HG03442 (cell line): ENCODE results near the gene IRX5.

ENCODE experiments used
- ATAC-seq: cut with Tn5 transposase; IDR thresholded peaks from one replicate; pipeline ENCODE4 v1.9.1; 2021; ENCODE audit warnings: mild to moderate bottlenecking, moderate library complexity; ENCODE audit not compliant: unreplicated experiment

IRX5 gene

DNA sequence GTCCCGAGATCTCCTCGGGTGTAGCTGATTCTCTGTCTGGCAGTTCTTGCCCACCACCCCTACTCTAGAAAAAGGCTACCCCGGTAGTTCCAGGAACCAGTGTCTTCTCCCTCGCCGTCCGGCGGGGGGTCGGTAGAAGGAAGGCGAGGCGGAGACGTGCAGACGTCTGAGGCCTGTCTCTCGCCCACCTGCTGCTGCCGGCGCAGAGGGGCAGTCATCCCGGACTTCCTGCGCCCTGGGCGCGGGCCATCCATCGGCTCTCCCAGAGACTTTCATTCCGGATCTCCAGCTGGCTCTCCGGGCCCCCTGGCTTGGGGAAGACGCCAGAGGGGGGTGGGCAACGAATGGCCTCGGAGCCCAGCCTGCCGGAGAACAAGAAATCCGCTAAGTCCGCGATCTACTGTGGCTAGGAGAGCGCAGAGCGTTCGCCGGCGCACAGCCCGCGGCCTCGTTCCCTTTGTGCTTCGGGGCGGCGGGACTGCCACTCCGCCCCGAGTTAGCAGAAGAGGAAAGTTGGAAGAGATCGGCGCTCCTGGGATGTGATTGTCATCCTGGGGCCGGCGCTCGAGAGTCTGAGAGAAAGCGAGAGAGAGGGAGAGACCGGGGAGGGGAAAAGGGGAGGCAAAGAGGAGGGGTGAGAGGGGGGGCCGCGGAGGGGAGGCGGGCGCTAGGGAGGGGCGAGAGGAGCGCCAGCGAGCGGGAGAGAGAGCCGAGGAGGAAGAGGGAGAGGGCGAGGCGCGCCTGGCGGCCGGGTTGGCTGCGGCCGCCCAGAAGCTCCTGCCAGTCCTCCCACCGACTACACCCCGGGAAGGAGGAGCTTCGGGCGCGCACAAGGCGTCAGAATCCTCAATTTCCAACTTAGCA, at the start of gene IRX5:
IRX5 (plus strand) TSS at position 861 of the 864 bp plus-strand sequence. CDS start 334 bp downstream, outside the sequence.
- no peak for ATAC-seq

DNA sequence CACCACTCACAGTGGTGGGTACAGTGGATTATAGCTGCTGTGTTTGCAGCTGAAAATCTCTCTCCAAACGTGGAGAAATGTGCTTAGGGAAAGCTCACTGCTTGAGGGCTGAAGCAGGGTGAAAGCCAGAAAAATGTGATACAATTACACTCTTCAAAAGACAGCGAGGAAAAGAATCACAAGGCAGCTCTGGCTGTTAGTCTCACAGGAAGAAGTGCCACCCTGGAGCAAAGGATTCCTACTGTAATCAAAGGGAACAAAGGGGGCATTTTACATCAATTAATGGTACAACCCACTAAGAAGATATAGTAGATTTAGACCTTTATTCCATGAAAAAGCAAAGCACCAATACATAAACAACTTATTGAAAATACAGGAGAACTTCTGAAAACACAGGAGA, 48.1 kb upstream of the IRX5 start:
- ATAC-seq = no peak

DNA sequence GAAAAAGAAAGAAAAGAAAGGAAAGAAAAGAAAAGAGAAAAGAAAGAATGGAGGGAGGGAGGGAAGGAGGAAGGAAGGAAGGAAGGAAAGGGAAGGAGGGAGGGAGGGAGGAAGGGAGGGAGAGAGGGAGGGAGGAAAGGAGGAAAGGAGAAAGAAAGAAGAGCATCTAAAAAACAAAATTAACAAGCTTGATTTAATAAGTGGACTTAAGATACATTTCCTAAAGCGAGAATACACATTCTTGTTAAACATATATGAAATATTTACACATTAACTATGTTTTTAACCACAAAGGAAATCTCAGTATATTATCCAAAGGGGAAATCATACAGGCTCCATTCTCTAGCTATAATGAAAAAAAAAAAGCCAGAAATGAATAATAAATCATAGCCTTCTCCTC, 47.3 kb upstream of the IRX5 start:
- no peak for ATAC-seq

DNA sequence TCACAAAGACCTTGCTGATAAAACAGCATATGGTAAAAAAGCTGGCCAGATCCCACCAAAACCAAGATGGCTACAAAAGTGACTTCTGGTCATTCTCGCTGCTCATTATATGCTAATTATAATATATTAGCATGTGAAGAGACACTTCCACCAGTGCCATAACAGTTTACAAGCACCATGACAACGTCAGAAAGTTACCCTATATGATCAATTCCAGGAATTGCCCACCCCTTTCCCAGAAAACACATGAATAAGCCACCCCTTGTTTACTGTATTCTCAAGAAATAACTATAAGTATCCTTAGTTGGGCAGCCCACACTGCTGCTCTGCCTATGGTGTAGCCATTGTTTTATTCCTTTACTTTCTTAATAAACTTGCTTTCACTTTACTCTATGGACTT, 44.6 kb upstream of the IRX5 start:
- ATAC-seq = no peak

DNA sequence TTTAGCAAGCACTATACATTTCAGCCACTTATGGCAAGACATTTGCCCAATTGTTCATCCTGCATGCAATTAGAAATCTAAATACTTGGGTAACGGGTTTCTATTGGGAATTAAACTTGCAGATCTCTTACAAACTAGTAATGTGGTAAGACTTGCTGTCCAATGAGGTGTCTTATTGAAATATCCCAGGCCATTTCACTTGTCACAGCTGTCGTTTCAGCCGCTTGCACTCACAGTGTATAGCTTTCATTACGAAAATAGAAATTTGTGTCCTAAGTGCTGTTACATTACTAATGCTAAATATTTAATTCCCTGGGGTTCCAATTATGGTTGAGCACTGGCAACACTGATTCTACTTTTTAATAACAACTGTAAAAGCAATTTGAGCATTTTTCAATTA, 40.3 kb upstream of the IRX5 start:
- no peak for ATAC-seq

DNA sequence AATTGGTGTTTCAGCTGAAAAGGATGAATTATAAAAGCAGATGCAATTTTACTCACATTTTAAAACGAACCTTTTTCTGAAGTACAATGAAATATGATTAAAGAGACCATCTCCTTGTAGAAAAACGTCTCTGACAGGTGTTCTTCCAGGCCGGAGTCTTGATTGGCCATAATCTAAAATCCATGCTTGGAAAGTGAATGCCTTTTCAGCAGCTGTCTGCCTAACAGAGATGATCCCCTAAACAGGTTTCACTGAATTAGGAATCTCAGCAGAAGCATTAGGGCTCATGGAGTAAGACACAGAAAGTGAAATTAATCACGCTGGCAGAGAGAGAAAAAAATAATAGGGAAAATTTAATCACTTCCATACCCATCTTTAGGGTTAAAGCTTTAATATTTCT, 39.3 kb upstream of the IRX5 start:
- ATAC-seq = no peak

DNA sequence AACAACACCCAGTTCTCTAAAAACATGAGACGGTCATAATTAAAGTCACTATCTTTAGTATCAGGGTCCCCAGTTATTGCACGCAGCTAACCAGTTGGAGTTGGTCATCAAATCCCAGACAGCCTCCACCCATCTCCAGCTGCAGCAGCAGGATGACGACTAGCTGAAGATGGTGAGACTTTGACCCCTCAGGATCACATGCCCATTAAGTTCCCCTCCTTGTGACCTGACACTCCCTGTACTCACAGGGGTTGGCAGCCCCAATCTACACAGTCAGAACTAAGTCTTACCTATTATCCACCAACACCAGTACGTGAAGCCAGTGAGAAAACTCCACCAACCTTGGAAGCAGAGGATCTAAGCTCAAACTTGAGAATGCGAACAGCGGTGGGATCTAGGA, 37.7 kb upstream of the IRX5 start:
- ATAC-seq = no peak

DNA sequence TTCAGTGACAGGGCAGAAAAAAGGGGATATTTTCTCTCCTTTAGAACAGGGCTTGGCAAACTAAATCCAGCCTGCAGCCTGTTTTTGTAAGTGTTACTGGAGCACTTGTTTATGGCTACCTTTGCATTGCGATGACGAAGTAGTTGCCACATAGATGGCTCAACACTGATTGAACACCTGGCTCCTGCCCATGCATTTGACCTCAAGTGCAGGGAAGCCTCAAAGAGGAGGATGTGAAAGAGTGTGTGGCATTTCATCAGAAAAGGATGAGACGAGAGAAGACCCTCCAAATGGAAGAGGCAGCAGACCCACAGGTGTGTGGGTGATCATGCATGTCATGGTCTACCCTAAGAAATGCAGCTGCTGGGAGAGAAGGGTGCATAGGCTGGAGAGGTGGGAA, 32.7 kb upstream of the IRX5 start:
- ATAC-seq = no peak

DNA sequence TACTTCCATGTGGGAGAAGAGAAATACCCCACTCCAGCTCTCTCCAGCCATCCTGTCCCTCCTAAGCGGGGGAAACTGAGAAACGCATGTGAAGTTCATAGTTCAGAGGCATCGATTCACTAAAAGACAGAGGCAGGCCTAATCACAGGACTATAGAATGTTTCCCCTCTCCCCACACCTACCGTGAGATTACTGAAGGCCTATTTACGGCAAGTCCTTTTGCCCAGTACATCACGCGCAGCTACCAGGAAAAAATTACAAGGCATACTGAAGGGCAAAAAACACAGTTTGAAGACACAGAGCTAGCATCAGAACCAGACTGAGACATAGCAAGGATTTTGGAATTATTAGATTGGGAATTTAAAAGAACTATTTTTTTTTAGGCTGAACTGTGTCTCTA, 29.1 kb upstream of the IRX5 start:
- no peak for ATAC-seq

DNA sequence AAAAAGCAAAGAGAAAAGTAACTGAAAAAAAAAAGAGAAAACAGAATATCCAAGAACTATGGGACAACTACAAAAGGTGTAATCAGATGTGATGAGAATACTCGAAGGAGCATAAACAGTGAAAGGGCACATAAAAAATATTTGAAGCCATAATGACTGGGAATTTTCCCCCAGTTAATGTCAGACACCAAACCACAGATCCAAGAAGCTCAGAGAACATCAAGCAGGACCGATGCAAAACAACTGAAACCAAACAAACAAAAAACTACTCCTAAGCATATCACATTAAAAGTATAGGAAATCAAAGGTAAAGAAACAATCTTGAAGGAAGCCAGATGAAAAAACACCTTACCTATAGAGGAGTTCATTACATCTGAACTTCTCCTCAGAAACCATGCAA, 27.6 kb upstream of the IRX5 start:
- ATAC-seq = no peak

DNA sequence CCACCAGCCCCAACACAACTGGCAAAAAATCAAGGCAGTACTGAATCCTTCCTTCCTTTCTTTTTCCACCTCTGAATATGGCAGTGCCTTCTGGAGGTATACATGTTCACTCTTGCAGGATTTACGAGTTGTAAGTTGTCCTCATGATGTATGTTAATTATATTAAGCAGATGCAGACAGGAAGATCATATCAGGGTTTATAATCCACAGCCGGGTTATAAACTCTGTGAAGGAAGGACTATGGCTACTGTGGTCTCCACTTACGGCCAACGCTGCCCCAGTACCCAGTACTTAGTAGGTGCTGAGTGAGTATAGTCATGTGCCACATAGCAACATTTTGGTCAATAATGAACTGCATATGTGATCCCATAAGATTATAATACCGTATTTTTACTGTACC, 19.6 kb upstream of the IRX5 start:
- no peak for ATAC-seq

DNA sequence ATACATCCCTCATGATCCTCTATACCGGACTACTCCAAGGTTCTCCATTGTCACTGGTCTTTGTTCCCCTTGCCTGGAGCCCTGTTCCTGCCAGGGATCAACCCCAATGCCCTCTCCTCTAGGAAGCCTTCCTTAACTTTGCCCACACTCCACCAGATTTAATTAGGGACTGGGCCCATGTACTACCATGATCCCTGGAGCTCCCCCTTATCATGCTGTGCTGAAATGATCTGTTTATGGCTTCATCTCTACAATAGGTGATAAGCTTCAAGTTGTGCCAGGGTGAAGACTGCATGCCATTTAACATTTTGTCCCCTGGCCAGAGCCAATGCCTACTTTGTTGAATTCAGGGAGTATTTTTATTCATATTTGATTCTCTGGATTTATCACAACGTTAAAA, 17.9 kb upstream of the IRX5 start:
- ATAC-seq = no peak

DNA sequence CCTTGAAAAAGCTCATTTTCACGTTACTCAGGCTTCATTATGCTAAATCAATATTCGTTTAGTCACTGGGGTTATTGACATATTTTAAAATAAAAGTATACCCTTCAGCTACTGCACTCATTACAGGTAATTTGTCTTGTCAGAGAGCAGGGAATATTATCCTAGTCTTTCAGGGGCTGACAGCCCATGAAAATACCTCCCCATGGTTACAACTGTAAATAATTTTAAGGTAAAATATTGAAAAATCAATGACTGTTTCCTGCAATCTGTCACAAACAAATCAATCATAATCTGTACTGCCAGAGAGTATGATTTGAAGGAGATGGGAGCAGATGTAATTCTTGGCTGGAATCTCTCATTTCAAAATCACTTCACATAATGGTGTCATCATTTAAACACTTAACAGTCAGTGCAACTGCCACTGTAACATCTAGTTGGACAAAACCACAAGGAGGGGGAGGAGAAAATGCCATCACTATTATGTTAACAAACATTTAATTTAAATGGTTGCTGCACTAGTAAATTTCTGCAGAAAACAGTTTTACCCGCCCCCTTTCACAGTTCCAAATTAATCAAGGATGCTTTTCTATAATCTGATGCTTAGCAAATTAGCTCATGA, 9.3 kb upstream of the IRX5 start:
- no peak for ATAC-seq

DNA sequence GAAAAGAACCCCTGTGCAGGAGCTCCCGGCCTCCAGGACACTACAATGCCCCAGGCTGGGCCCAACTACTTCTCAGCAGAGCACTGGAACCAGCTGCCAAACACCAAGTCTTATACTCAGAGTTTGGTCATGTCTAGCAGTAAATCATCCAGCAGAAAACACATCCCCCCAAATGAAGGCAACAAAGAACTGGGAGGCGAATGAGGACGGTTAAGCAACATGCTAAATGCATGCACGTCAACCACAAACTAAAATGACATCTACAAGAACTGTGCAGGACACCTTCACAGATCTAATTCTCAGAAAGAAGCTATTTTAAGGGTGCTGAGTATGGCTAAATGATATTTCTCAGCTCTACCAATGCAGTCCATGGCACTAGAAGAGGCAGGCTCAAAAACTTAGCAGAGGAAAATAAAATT, 7.6 kb upstream of the IRX5 start:
- no peak for ATAC-seq

DNA sequence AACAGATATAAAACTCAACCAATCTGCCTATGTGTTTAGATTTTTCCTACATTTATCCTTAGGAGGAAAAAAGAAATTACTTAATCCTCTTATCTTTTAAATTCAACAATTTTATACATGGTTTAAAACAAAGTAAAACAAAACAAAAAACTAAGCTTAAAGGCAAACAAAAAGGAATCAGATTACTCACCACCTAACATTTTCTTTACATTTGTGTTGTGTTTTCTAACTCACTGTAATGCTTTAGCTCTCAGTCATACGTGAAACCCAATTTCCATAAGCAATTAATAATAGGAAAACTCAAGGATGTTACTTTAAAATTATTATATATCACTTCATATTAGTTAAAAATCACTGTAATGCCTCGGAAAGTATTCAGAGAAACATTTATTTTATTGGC, 6.7 kb upstream of the IRX5 start:
- ATAC-seq = no peak

DNA sequence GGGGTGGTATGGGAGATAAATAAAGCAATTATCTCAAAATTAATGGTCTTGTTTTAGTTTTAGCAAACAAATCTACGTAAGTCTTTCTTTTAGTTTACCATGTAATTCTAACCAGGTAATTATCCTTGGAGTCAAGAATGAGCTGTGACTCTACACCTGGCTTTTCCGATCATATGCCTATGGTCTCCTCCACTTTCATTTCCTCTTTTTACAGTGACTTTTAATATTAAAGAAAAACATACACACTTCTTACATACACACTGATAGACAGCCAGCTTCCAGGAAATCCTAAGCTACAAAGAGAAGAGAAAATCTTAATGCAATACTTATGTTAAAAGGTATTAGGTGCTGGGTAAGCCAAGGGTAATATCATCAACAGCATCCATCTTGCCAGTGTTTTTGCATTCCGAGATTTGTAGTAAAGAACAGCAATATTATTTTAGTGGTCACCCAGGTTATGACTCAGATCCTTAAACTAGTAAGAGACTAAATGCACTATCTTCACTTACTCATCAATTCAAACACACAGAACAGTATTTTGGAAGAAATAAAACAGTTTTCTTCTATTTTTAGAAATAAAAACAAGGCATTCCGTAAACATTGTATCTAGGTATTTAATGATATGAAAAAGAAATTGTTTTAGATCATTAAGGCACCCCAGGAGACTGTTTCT, 4.4 kb upstream of the IRX5 start:
- ATAC-seq = no peak

DNA sequence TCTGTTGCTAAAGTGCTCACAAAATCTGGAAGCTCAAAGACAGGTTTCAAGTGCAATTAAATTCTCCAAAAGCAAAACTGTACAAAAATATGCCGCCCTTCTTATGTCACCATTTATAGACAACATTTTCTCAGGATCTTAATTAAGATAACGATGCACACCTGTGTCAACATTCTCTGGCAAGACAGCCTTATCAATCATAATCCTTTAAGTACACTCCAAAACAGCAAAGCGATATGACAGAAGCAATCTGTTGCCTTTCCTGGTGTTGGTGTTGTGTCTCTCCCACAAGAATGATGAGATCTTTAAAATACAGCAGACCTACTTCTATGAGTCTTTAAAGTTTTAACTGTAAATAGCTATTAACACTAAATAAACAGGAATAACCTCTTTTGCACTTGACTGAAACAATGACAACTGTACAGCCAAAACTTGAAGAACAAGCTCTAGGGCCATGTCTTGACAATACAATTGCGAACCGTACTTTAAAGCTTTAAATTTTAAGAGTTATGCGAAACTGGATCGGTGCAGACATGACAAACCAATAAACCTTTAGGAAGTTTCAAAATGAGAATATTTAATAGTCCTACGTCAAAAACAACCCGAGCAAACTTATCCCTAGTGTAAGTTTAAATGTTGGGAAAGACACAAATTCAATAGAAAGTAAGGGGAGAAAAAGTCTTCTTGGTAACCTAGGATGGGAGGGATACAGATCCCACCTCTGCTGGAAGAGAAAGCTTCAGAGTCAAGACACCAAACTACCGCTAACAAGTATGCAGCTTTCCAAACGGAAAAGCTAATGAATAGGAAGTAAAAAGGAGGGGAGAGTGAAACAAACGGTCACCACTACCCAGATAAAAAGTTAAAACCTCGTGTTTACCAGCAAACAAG, 3.3 kb upstream of the IRX5 start:
- no peak for ATAC-seq

DNA sequence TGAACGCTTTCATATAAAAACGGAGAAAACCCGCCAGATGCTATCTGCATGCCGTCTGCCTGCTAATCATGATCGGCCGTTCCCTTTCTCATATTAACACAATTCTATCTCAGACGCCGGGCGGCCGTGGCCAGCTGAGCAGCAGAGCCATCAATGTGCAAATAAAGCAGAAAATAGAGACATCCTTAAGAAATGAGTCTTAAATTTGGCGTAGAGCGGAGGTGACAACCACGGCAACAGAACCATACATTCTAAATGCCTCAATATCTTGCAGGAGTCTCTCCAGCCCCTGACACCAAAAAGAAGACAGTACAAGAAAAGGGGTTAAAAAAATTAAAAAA, 2.7 kb upstream of the IRX5 start:
- ATAC-seq = no peak

DNA sequence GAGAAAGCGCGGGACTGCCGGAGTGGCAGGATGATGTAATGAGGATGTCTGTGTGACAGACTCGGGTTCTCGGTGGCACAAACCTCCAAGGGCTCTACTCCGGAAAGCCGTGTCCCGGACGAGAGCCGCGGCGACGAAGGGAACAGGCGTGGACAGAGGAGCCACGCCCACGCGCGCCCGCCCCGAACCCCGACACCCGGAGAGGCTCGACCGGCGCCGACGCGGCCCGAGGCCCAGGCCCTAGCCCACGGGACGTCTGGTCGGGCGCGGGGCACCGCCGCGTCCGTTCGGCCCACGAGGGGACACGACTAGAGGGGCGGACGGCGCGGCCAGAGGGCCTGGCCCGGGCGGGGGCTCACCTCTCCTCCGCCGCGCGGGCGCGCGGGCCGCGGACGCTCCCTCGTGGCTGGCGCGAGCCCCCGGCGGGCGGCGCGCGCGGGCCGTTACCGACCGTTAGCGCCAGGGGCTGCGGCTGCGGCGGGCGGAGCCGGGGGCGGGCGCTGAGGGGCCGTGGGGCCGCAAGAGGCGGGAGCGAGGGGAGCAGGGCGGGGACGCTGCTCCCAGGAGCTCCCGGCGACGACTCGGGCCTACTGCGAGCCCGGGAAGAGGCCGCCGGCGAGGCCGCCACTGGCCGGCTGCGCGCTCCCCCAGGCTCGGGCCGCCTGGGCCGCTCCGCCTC, 2.1 kb upstream of the IRX5 start:
- ATAC-seq = peak; percentile 46
